CD4-positive, alpha-beta memory T cell (primary cell): ENCODE data around the gene PLA2G4E. TPM values are rescaled to one million over a fixed set of nuclear protein-coding genes. Genes with fewer than 3 reads are reported as not detected.

Experiments
- CTCF ChIA-PET: fragments of 350-600 bp; sonication (Branson Sonifier 250); formaldehyde crosslinking; loops from one replicate; lab custom pipeline; 2021; ENCODE audit warnings: inconsistent platforms; ENCODE audit not compliant: partially characterized antibody; lab: Charles Lee
- POLR2A ChIA-PET: fragments of 350-600 bp; sonication (Branson Sonifier 250); formaldehyde crosslinking; loops from one replicate; lab custom pipeline; 2021; ENCODE audit not compliant: partially characterized antibody; lab: Charles Lee
- DNase-seq, 5 donors: peaks; one replicate each; pipeline versions ENCODE4 v3.0.0 to v3.0.0-alpha.2; 2020 to 2022; ENCODE audit warnings: mixed read lengths in 1 of 5
- H3K27ac ChIP-seq: one replicate; pipeline ENCODE4 v1.7.0; 2013; ENCODE audit warnings: low read depth, low read length
- H3K27me3 ChIP-seq: 2 replicates; pipeline ENCODE4 v1.7.0; 2013; ENCODE audit warnings: mild to moderate bottlenecking, low read length, moderate library complexity; ENCODE audit not compliant: insufficient read depth
- H3K36me3 ChIP-seq: 2 replicates; pipeline ENCODE4 v1.7.0; 2013; ENCODE audit warnings: mild to moderate bottlenecking, low read length, moderate library complexity; ENCODE audit not compliant: insufficient read depth
- H3K4me1 ChIP-seq: 2 replicates; pipeline ENCODE4 v1.7.0; 2013; ENCODE audit warnings: mild to moderate bottlenecking, low read length, moderate library complexity; ENCODE audit not compliant: insufficient read depth
- H3K4me3 ChIP-seq, 2 donors: one replicate each; pipeline ENCODE4 v1.7.0; 2013; ENCODE audit warnings: low read length in 2 of 2, mild to moderate bottlenecking in 1 of 2
- H3K9me3 ChIP-seq, 2 donors: one replicate each; pipeline ENCODE4 v1.7.0; 2013; ENCODE audit warnings: low read length in 2 of 2, control low read depth in 1 of 2; ENCODE audit not compliant: control insufficient read depth in 1 of 2
- H3K27ac Mint-ChIP-seq, 7 donors: one replicate each; pipeline ENCODE4 v1.8.0; 2020 to 2021; ENCODE audit warnings: mixed read lengths in 7 of 7, mild to moderate bottlenecking in 6 of 7, inconsistent platforms in 3 of 7, moderate library complexity in 3 of 7
- H3K27me3 Mint-ChIP-seq, 2 donors: one replicate each; pipeline ENCODE4 v1.8.0; 2020 to 2021; ENCODE audit warnings: mixed read lengths in 2 of 2
- H3K36me3 Mint-ChIP-seq, 2 donors: one replicate each; pipeline ENCODE4 v1.8.0; 2020 to 2021; ENCODE audit warnings: mixed read lengths in 2 of 2, inconsistent platforms in 1 of 2, mild to moderate bottlenecking in 1 of 2
- H3K4me1 Mint-ChIP-seq, 4 donors: one replicate each; pipeline ENCODE4 v1.8.0; 2020 to 2021; ENCODE audit warnings: mixed read lengths in 4 of 4, mild to moderate bottlenecking in 1 of 4
- H3K4me3 Mint-ChIP-seq, 8 donors: one replicate each; pipeline ENCODE4 v1.8.0; 2020 to 2021; ENCODE audit warnings: mixed read lengths in 8 of 8, mild to moderate bottlenecking in 7 of 8, moderate library complexity in 6 of 8, inconsistent platforms in 3 of 8
- H3K9me3 Mint-ChIP-seq, 8 donors: one replicate each; pipeline ENCODE4 v1.8.0; 2020 to 2021; ENCODE audit warnings: mixed read lengths in 8 of 8, mild to moderate bottlenecking in 5 of 8, inconsistent platforms in 3 of 8, moderate library complexity in 1 of 8
- intact Hi-C: fragments of 100-400 bp; cut with micrococcal nuclease; formaldehyde crosslinking; loops from one replicate; pipeline ENCODE4 v1.15.1; 2023
- polyA plus RNA-seq, 2 donors: library from polyadenylated mRNA; unstranded; fragments of 300-500 nt; fragmentation: Illumina TruSeq; gene quantifications; one replicate each; pipeline ENCODE4 v1.2.3, GENCODE V29; 2021
- total RNA-seq, 2 experiments: library from RNA; stranded (reverse); gene quantifications; one replicate each; pipeline ENCODE4 v1.2.3, GENCODE V29; 2021

Gene PLA2G4E
- total and polyA plus RNA-seq, 4 experiments from 2014 or later: not detected

- Mint-ChIP-seq H3K4me1 (peaks cover 3 to 12% (median 7%) of the 10 kb centered on the region in 4 donors), H3K36me3 (peaks cover 10 to 38% of the 10 kb centered on the region in 2 donors), H3K27ac (no peak overlapping the region), H3K4me3 (no peak overlapping the region), H3K9me3 (no peaks in the 10 kb centered on the region), H3K27me3 (no peaks in the 10 kb centered on the region)
- Histone ChIP-seq H3K4me3 (no peak overlapping the region), H3K9me3 (no peaks in the 10 kb centered on the region), H3K27me3 (no peaks in the 10 kb centered on the region), H3K4me1 (peaks cover 5% of the 10 kb centered on the region), H3K27ac (no peak overlapping the region), H3K36me3 (peaks cover 8% of the 10 kb centered on the region)
- intact Hi-C loops: no loop called here
- DNase-seq: no peak
- POLR2A ChIA-PET: interaction anchor here (0.5 kb wide), 1 partner anchor 445 kb away, joined by 4 read pairs; no protein-coding TSS in a partner anchor
- CTCF ChIA-PET: no interaction called here
Observed at GRCh38 chr15:41945731-41946130, 75.1 kb downstream of the PLA2G4E start.

DNA sequence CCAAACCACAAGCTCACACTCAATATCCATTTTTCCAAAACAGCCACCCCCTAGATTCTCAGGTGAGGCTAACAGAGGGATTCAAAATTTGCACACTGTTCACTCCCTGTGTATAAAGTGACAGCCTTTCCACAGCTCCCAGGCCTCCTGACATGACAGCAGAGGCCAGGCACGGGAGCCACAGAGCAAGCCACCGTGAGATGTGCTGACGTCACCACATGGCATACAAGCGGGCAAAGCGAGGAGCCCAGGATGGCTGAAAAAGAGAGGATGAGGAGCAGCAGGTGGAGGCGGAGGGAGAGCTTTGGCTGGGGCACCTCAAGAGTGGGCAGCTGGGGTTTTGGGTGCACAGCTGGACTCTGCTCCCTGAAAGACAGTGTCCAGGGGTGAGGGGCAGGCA is 75.6 kb downstream of the PLA2G4E start:
- H3K4me1 ChIP-seq: peaks cover 9% of the 10 kb centered on the region
- peak overlapping the region; percentile 18 to 87 (median 60) for H3K27ac Mint-ChIP-seq
- H3K27me3 ChIP-seq: no peaks in the 10 kb centered on the region
- intact Hi-C loops: no loop called here
- H3K4me3 ChIP-seq: no peak overlapping the region
- ChIA-PET CTCF (interaction anchor here (1.1 kb wide), 1 partner anchor 25 kb away, joined by 4 read pairs; no protein-coding TSS in a partner anchor), POLR2A (interaction anchor here (0.5 kb wide), 1 partner anchor 444 kb away, joined by 4 read pairs; no protein-coding TSS in a partner anchor)
- peaks cover 5% of the 10 kb centered on the region for H3K36me3 ChIP-seq
- no peaks in the 10 kb centered on the region for H3K9me3 Mint-ChIP-seq
- H3K36me3 Mint-ChIP-seq: peaks cover 10 to 38% of the 10 kb centered on the region in 2 donors
- H3K27ac ChIP-seq: no peak overlapping the region
- H3K4me3 Mint-ChIP-seq: no peak overlapping the region
- no peaks in the 10 kb centered on the region for H3K9me3 ChIP-seq
- H3K27me3 Mint-ChIP-seq: no peaks in the 10 kb centered on the region
- peaks cover 8 to 17% (median 12%) of the 10 kb centered on the region in 4 donors for H3K4me1 Mint-ChIP-seq
- no peak for DNase-seq

- Histone ChIP-seq H3K27ac (no peak overlapping the region), H3K36me3 (peaks cover 5% of the 10 kb centered on the region), H3K27me3 (no peaks in the 10 kb centered on the region), H3K4me3 (no peak overlapping the region), H3K4me1 (peaks cover 13% of the 10 kb centered on the region), H3K9me3 (no peaks in the 10 kb centered on the region)
- no peak for DNase-seq
- POLR2A ChIA-PET: no interaction called here
- Mint-ChIP-seq H3K27ac (peak overlapping the region in 5 of 7 donors; percentile 18 to 88 (median 43)), H3K27me3 (no peaks in the 10 kb centered on the region), H3K9me3 (no peaks in the 10 kb centered on the region), H3K36me3 (peaks cover 10 to 37% of the 10 kb centered on the region in 2 donors), H3K4me3 (no peak overlapping the region), H3K4me1 (peaks cover 9 to 18% (median 13%) of the 10 kb centered on the region in 4 donors)
- CTCF ChIA-PET: interaction anchor here (1.1 kb wide), 1 partner anchor 25 kb away, joined by 4 read pairs; no protein-coding TSS in a partner anchor
- intact Hi-C loops: no loop called here
Observed at GRCh38 chr15:41944313-41944940, 76.4 kb downstream of the PLA2G4E start.

DNA sequence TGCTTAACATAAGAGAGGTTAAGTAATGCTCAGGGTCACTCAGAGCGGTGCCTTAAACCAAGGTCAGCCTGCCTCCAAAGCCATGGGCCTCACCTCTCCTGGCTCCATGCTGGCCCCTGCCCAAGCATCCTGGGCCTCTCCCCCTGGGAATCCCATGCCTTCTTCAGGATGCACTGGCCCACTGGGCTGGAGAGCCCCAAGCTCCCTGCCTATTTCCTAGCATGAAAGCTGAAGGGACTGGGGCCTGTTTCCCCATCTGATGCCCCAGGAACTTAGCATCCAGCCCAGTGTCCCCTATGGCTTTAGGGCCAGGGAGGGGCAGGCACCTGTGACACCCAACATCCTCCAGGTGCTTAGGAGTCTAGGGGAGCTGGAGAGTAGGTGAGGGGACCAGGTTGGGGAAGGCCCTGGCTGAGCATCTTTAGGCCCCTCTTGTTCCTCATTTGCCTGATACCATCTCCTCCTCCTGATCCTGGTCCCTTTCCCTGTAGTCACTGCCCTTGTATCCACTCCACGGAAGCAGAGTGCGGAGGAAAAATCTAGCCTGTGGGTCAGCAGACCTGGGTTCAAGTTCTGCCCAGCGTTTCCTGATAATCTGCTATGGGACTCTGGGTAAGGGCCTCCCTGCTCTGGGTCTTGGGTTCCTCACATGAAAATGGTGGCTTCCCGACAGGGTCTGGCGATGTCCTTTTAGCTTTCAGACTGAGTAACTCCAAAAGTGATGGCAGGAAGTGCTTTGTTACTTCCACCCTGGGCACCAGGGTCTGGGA is 77.1 kb downstream of the PLA2G4E start:
- peaks cover 5% of the 10 kb centered on the region for H3K36me3 ChIP-seq
- H3K27ac ChIP-seq: no peak overlapping the region
- no peaks in the 10 kb centered on the region for H3K27me3 ChIP-seq
- intact Hi-C loops: no loop called here
- ChIA-PET POLR2A (interaction anchor here (1.4 kb wide), 1 partner anchor 18 kb away, joined by 5 read pairs; no protein-coding TSS in a partner anchor), CTCF (interaction anchor here (1.1 kb wide), 1 partner anchor 26 kb away, joined by 4 read pairs; no protein-coding TSS in a partner anchor)
- Mint-ChIP-seq H3K4me3 (no peak overlapping the region), H3K4me1 (peaks cover 11 to 21% (median 16%) of the 10 kb centered on the region in 4 donors), H3K27ac (peak overlapping the region in 6 of 7 donors; percentile 78 to 88 (median 82)), H3K27me3 (no peaks in the 10 kb centered on the region), H3K36me3 (peaks cover 10 to 37% of the 10 kb centered on the region in 2 donors), H3K9me3 (no peaks in the 10 kb centered on the region)
- no peak overlapping the region for H3K4me3 ChIP-seq
- no peak for DNase-seq
- H3K9me3 ChIP-seq: no peaks in the 10 kb centered on the region
- peaks cover 15% of the 10 kb centered on the region for H3K4me1 ChIP-seq

DNA sequence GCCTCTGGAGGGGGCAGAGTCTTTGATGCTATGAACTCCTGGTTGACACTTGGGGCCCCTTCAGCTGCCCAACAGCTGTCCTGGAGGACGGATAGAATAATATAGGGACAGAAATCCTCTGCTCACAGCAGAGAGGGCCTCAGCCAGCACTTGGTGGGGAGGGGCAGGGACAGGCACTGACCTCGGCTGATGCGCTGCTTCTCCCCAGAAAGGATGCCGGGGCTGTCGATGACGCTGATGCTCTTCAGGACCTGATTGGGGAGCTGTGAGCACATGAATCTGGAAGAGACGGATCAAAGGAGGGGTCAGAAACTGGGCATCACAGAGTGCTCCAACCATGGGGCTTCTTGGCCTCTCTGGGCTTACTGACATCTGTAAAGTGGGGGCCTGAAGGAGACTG is 78.0 kb downstream of the PLA2G4E start:
- Histone ChIP-seq H3K4me3 (no peak overlapping the region), H3K27ac (no peak overlapping the region), H3K36me3 (peaks cover 5% of the 10 kb centered on the region), H3K9me3 (no peaks in the 10 kb centered on the region), H3K27me3 (no peaks in the 10 kb centered on the region), H3K4me1 (peaks cover 24% of the 10 kb centered on the region)
- peak overlapping the region; percentile 58 to 94 (median 82) for H3K27ac Mint-ChIP-seq
- ChIA-PET POLR2A (interaction anchor here (1.4 to 12.6 kb wide), 2 partner anchors 18 to 27 kb away, joined by 5 to 245 read pairs; partner anchors contain the start of gene EHD4), CTCF (interaction anchor here (1.0 to 1.4 kb wide), 2 partner anchors 10 to 38 kb away, joined by 4 to 5 read pairs; no protein-coding TSS in a partner anchor)
- DNase-seq: no peak
- peak overlapping the region in 2 of 8 donors; percentile 10 to 50 for H3K4me3 Mint-ChIP-seq
- peaks cover 10 to 36% of the 10 kb centered on the region in 2 donors for H3K36me3 Mint-ChIP-seq
- peaks cover 15 to 29% (median 23%) of the 10 kb centered on the region in 4 donors for H3K4me1 Mint-ChIP-seq
- H3K27me3 Mint-ChIP-seq: no peaks in the 10 kb centered on the region
- no peaks in the 10 kb centered on the region for H3K9me3 Mint-ChIP-seq
- intact Hi-C loops: no loop called here

DNA sequence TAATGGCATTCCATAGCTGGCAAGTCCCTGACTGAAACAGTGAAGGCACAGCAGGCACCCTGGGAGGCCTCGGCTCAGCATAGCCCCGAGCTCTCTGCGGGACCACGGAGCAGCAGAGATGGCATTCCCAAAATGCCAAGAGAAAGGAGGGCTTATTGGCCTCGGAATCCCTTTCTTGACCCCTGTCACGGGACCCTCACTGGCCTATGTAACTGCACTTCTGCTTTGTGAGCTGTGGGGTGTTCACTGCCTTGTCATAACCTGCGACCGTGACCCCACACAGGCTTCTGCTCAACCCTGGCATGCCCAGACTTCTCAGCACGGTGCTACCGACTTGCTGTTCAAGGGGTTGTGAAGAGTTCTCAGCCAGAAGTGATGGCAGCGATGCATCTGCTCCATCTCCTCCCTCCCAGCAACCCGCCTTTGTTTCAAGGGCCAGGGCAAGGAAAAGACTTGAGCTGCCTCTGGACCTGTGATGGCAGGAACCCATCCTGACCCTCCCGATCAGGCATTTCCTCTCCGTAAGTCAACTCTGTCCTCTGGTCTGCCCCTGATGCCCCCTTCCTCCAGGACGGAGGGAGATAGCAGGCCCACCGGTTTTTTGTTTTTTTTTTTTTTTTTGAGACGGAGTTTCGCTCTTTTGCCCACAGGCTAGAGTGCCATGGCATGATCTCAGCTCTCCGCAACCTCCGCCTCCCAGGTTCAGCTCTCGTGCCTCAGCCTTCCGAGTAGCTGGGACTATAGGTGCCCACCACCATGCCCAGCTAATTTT is 79.0 kb downstream of the PLA2G4E start:
- Mint-ChIP-seq H3K27me3 (no peaks in the 10 kb centered on the region), H3K4me3 (no peak overlapping the region), H3K27ac (peak overlapping the region in 3 of 7 donors; percentile 61 to 88 (median 78)), H3K4me1 (peaks cover 26 to 40% (median 34%) of the 10 kb centered on the region in 4 donors), H3K36me3 (peaks cover 10 to 36% of the 10 kb centered on the region in 2 donors), H3K9me3 (no peaks in the 10 kb centered on the region)
- Histone ChIP-seq H3K4me3 (no peak overlapping the region), H3K4me1 (peaks cover 34% of the 10 kb centered on the region), H3K27ac (no peak overlapping the region), H3K27me3 (no peaks in the 10 kb centered on the region), H3K9me3 (no peaks in the 10 kb centered on the region), H3K36me3 (peaks cover 5% of the 10 kb centered on the region)
- ChIA-PET POLR2A (interaction anchor here (0.6 to 12.6 kb wide), 3 partner anchors 10 to 28 kb away, joined by 5 to 245 read pairs (median 5); partner anchors contain the start of gene EHD4), CTCF (interaction anchor here (1.4 to 10.5 kb wide), 4 partner anchors 9 to 169 kb away, joined by 5 to 127 read pairs (median 38); partner anchors contain the start of gene MAPKBP1)
- no peak for DNase-seq
- intact Hi-C loops: no loop called here
